BE2C (cell line): Measurements from ENCODE around the gene NOS2.

Source experiments
- DNase-seq: peaks from one replicate; pipeline ENCODE4 v3.0.0-alpha.2; 2020
- H3K27me3 ChIP-seq: fragments of 250-450 bp; sonication (Bioruptor Pico); 2 replicates; pipeline ENCODE4 v1.5.1; 2020; ENCODE audit warnings: mild to moderate bottlenecking
- H3K36me3 ChIP-seq: fragments of 250-450 bp; sonication (Bioruptor Pico); 2 replicates; pipeline ENCODE4 v1.5.1; 2020; ENCODE audit warnings: mild to moderate bottlenecking
- H3K4me1 ChIP-seq: fragments of 250-450 bp; sonication (Bioruptor Pico); 2 replicates; pipeline ENCODE4 v1.5.1; 2020
- H3K4me3 ChIP-seq: 2 replicates; pipeline ENCODE4 v1.5.1; 2011; ENCODE audit warnings: low read depth, low read length
- H3K9me3 ChIP-seq: fragments of 250-450 bp; sonication (Bioruptor Pico); 2 replicates; pipeline ENCODE4 v1.5.1; 2020
- TF ChIP-seq, protein P1 (sequence below): IDR thresholded peaks from 2 replicates; pipeline ENCODE4 v1.5.1; 2012; ENCODE audit warnings: mild to moderate bottlenecking, low read depth, low read length

NOS2 gene

DNA sequence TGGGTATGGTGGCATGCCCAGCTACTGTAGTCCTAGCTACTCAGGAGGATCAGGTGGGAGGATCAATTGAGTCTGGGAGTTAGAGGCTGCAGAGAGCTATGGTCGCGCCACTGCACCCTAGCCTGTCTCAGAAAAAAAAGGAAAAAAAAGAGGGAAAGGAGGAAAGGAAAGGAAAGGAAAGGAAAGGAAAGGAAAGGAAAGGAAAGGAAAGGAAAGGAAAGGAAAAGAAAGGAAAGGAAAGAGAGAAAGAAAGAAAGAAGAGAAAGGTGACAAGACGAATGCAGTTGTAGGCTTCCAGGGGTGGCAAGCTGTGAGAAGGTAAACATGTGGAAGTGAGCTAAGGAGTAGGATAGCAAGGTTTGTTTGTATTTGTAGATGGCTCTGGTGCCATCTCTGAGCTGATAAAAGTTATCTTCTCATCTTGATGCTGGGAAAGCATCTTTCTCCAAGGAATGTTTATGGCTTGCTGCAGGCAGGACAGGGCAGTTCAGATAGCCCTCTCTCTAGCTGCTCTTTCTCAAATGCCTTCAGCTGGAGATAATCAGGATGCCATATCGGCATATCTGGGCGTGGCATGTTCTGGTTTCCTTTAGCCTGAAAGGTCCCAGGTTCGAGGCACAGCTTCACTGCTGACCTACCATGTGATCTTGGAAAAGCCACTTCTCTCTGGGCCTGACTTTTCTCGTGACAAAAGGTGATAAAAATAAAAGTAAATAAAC is 2.8 kb upstream of the NOS2 start:
- no peak for DNase-seq
- H3K4me3 ChIP-seq: no peak overlapping the region
- no peaks in the 10 kb centered on the region for H3K9me3 ChIP-seq
- no peaks in the 10 kb centered on the region for H3K36me3 ChIP-seq
- no peaks in the 10 kb centered on the region for H3K4me1 ChIP-seq
- no peaks in the 10 kb centered on the region for H3K27me3 ChIP-seq
- TF ChIP-seq, protein P1, sequence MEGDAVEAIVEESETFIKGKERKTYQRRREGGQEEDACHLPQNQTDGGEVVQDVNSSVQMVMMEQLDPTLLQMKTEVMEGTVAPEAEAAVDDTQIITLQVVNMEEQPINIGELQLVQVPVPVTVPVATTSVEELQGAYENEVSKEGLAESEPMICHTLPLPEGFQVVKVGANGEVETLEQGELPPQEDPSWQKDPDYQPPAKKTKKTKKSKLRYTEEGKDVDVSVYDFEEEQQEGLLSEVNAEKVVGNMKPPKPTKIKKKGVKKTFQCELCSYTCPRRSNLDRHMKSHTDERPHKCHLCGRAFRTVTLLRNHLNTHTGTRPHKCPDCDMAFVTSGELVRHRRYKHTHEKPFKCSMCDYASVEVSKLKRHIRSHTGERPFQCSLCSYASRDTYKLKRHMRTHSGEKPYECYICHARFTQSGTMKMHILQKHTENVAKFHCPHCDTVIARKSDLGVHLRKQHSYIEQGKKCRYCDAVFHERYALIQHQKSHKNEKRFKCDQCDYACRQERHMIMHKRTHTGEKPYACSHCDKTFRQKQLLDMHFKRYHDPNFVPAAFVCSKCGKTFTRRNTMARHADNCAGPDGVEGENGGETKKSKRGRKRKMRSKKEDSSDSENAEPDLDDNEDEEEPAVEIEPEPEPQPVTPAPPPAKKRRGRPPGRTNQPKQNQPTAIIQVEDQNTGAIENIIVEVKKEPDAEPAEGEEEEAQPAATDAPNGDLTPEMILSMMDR: no peak

DNA sequence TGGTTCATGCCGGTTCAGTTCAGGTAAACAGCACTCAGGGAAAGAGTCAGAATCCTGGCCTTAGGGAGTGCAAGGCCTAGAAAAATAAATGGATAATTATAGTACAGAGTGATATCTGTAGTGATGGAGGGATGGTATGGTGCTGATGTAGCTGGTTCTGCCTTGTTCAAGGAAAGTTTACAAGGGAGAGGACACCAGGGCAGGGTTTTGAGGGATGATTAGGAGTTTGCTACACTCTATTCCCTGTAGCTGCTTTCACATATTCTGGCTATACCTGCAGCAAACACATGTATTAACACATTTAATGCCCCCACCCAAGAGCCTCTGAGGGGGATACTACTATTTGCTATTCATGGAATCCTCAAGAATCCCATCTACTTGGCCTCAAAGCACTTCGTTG is 1.7 kb upstream of the NOS2 start:
- H3K9me3 ChIP-seq: no peaks in the 10 kb centered on the region
- H3K36me3 ChIP-seq: no peaks in the 10 kb centered on the region
- TF ChIP-seq, protein P1: no peak
- H3K27me3 ChIP-seq: no peaks in the 10 kb centered on the region
- H3K4me1 ChIP-seq: no peaks in the 10 kb centered on the region
- no peak for DNase-seq
- H3K4me3 ChIP-seq: no peak overlapping the region

DNA sequence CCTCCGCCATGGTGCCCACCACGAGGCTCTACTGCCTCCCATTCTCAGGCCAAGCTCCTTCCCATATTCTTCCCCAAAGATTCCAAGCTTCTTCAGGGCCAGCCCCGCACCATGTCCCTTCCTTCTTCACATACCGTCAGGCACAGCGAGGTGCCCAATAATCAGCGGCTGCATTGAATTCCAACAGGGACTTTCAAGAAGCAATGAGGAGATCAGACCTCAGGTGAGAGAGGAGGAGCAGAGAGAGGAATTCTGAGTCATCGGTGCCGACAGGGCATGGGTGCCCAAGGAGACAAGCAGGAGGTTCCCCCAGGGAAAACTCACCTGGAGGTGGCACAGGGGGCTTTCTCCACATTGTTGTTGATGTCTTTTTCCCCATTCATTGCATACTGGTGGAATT is 2.0 kb downstream of the NOS2 start:
- TF ChIP-seq, protein P1: no peak
- Histone ChIP-seq H3K4me1 (no peaks in the 10 kb centered on the region), H3K4me3 (no peak overlapping the region)

DNA sequence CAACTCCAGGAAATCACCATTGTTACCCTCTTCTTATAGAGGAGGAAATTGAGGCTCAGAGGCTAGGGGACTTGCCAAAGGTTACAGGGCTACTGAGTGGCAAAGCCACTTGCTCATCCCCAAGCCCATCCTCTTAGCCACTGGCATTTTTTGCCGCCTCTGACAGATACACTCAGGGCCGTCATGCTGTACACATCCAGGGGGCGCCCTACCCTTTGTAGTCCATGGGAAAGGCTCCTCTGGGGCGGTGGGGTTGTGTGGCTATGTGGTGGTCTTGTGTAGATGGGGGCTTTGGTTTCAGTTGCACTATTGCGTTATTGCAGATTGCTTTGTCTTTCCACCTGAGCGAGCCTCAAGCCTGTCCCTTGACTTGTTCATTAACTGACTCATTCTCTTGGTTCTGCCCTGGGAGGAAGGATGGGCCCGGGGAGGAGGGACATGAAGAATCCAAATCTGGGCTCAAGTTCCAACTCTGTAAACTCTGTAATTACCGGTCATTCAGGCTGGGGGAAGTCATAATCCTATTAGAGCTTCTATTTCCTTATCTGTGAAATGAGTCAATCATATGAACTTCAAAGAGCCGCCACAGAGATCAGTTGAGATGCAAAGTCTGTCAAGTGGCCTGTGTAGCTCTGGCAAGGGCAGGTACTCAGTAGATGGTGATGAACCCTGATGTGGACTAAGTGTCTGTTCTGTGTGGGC is 2.8 kb downstream of the NOS2 start:
- Histone ChIP-seq H3K4me3 (no peak overlapping the region), H3K36me3 (no peaks in the 10 kb centered on the region), H3K4me1 (no peaks in the 10 kb centered on the region), H3K9me3 (no peaks in the 10 kb centered on the region), H3K27me3 (no peaks in the 10 kb centered on the region; the same call in 1 of the 2 replicates)
- no peak for DNase-seq
- TF ChIP-seq, protein P1: no peak

More for the DNA sequence above, 2.0 kb downstream of the NOS2 start:
- no peak for DNase-seq
- Histone ChIP-seq H3K9me3 (no peaks in the 10 kb centered on the region), H3K36me3 (no peaks in the 10 kb centered on the region), H3K27me3 (no peaks in the 10 kb centered on the region; the same call in 1 of the 2 replicates)

DNA sequence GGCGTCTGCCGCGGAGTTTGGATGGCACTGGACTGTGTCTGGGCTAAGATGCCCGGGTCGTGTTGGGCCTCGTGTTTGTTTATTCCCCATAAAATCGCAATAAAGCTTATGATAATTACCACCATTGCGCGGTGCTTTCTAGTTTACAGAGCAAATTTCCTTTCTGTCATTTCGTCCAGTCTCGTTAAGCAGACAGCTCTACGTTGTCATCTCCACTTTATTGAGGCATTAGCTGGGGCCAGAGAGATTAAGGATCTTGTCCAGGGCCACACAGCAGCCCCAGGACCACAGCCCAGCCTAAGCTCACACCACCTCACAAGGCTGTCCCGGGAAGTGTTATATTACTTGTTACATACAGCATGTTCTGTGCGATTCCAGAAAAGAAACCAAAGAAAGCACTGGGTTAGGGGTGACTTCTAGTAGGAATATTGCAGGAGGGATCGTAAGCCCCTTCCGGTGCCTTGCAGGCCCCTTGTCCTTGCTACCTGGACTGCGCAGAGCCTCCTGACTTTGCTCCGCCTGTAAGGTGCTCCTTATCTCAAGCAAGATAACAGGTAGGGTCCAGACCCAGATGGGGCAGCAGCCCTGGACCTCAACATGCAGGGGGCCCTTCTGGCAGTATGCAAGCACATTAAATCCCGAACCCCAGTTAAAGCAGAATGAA is 6.3 kb downstream of the NOS2 start:
- TF ChIP-seq, protein P1: no peak
- Histone ChIP-seq H3K36me3 (no peaks in the 10 kb centered on the region), H3K9me3 (no peaks in the 10 kb centered on the region), H3K4me1 (no peaks in the 10 kb centered on the region), H3K27me3 (no peaks in the 10 kb centered on the region; the same call in 1 of the 2 replicates), H3K4me3 (no peak overlapping the region)
- no peak for DNase-seq
